HCEC 1CT (cell line): ENCODE results near the gene CNTN4.
"Not testable (repeated sequence)": the region's sequence is repeated elsewhere in the genome, so short reads cannot be mapped to it uniquely, and the experiment has no call there.

Source experiments
- DNase-seq: peaks from one replicate; pipeline ENCODE4 v3.0.0-alpha.2; 2017

Gene CNTN4

DNA sequence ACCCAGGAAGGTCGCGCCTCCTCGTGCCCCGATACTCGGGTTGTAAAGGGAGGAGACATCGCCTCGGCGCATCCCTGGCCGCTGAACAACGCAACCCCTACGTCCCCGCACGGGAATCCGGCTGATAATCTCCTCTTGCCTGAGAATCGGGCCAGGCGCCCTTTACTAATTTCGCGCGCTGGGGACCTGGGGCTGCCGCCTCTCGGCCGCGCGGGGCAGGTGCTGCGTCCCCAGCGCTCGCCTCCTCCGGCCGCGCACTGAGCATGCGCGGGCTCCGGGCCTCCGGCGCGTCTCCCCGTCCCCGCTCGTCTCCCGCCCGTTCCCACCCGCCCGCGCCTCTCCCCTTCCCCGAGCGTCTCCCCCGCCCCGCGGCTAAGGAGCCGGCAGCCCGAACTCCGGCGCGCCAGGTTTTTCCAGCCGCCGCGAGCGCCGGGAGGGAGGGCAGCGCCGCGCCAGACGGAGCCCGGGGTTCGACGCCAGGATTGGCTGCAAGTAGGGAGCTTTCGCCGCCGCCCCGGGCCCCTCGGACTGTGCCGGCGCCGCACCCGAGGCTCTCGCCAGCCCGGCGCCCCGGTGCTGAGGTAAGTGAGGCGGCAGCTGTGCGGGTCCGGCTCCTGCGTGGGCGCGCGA is at the start of gene CNTN4:
CNTN4 (plus strand) TSS at position 469 of the 630 bp plus-strand sequence.
- DNase-seq, result no peak

- DNase-seq, result no peak
These were observed 37.3 kb upstream of the CNTN4 start for GRCh38 chr3:2061360-2061759.

DNA sequence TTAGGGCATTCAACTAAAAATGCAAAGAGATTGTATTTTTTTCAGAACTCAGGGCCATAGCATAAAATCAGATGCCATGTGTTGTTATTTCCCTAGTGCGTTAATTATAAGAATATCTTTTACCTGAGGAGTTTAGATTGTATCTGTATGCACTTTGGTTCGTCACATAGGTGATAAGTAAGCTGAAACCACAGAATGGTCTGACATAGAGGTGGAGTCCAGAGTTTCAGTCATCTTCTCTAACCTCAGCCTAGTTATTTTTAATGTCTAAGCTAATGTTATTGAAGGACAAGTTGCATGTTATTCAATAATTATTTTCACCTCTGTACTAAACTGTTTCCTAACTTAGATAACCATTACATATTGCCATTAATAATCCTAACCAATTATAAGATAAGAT is 27.1 kb upstream of the CNTN4 start:
- no peak for DNase-seq

- DNase-seq, result no peak
These were observed 19.8 kb upstream of the CNTN4 start for GRCh38 chr3:2078821-2079220.

- no peak for DNase-seq
These were observed 15.7 kb upstream of the CNTN4 start for GRCh38 chr3:2082871-2083480.

GRCh38 chr3:2083558-2083957 is 15.1 kb upstream of the CNTN4 start:
- DNase-seq, result not testable (repeated sequence)

DNA sequence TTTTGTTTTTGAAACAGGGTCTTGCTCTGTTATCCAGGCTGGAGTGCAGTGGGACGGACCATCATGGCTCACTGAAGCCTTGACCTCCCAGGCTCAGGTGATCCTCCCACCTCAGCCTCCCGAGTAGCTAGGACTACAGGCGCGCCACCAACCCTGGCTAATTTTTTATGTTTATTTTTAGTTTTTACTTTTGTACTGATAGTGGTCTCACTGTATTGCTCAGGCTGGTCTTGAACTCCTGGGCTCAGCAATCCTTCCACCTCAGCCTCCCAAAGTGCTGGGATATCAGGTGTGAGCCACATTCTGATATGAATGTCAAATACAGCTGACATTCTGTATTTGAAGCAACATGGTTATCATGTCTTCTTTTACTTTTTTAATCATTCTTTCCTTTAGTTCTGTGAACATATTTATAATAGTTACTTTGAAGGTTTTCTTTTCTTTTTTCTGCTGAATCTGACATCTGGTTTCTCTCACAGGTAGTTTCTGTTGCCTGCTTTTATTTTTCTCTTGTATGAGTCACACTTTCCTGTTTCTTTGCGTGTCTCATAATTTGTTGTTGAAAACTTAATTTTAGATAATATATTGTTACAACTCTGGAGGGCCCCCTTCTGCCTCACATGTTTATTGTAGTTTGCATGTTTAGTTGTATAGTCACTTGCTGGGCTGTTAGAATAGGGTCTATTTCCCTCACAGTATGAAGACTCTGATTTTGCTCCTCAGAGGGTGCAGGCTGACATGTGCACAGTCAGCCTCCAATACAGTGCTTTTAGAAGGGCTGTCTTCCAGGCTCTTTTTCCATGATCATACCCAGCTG is 8.4 kb upstream of the CNTN4 start:
- DNase-seq, result no peak

DNA sequence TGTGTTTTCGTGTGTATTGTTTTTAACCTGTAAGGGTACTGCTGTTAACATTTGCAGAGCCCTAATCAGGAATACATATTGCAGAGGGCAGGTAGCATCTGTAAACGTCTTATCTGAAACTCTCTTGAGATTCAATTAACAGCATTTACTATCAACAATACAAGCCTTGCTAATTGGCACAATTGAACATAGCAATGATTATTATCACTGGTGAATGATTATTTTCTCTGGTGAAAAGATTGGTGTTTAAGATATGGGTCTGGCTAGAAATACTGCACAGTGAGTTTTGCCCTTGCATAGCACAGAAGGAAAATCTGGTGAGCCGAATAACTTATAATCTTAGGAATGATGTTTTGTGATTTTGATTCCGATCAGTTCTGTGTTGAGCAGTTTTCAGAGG is 5.9 kb upstream of the CNTN4 start:
- DNase-seq, result no peak

DNA sequence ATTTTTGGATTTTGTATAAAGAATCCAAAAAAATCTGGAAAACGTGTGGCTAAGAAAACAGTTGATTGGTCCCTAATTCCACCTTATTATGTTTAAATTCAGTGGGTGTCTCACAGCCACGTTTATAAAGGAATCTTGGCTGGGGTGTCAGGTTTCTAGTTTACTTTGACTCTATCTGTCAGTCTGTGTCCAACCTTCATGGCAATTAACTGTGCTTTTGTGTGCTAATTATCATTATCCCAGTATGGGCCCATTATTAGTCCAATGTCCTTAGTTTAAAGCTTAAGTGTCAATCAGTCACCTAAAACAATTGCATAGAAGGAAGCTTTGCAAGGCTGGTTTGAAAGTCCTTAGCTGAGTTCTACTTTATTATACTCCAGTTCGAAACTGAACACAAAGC is 3.7 kb upstream of the CNTN4 start:
- DNase-seq, result no peak

- no peak for DNase-seq
These were observed 2.5 kb upstream of the CNTN4 start for GRCh38 chr3:2096216-2096615.

DNA sequence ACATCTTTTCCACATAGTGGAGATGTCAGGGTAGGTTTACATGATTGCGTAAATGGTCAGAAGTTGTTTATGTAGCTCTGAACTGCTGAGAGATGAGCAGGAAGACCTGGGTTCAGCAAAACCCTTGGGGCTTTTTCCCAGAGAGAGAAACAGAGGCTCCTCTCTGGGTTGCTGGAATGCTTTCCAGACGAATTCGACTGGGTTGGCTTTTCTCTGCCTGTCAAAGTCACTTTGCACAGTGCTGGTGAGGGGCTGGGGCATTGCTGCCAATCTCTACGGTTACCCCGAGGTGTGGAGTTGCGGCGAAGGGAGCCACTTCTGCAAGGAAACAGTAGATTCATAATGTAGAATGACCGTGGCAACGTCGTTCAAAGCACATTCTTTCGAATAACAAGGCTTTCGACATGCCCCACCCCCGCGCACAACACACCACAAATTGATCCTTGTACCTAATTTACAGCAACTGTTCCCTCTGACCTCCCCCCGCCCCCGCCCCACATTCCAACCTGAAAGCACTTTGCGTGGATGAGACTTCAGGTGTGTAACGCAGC is 950 bp upstream of the CNTN4 start:
- DNase-seq, result no peak

DNA sequence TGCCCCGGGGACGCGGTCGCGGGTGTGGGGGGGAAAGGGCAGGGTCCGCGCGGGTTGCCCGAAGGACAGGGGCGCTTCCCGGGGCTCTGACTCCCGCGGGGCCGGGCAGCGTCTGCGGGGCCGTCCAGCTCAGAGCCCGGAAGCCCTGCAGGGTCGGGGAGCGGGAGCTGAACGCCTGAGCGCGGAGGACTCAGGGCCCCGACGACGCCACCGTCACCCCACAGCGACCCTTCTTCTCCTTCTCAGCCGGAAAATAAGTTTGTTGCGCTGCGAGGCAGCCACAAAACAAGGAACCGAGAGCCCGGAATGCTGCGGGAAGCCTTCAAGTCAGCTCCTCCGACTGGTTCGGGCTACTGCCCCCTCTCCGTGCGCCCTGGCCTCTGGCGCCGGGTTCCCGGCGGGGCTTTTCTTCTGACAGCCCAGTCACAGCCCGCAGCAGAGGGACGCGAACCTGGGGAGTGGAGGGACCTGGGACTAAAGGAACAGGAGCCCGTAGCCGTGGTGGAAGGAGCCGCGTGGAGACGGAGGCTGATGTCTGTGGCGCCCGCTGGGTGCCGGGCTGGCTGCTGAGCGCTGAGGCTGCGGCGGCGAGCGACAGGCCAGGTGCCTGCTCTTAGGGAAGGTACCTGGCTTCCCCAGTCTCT is 484 bp downstream of the CNTN4 start:
- DNase-seq, result no peak

- DNase-seq, result no peak
These were observed 1.1 kb downstream of the CNTN4 start for GRCh38 chr3:2099779-2100191.

DNA sequence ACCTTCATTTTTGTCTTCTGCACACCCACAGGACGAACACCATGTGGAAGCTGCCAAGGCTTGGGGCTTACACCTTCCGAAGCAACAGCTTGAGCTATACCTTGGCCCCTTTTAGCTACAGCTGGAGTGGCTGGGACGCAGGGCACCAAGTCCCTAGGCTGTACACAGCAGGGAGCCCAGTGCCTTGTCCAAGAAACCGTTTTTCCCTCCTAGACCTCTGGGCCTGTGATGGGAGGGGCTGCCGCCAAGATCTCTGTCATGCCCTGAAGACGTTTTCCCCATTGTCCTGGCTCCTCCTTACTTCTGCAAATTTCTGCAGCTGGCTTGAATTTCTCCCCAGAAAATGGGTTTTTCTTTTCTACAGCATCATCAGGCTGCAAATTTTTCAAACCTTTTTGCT is 7.8 kb downstream of the CNTN4 start:
- no peak for DNase-seq

DNA sequence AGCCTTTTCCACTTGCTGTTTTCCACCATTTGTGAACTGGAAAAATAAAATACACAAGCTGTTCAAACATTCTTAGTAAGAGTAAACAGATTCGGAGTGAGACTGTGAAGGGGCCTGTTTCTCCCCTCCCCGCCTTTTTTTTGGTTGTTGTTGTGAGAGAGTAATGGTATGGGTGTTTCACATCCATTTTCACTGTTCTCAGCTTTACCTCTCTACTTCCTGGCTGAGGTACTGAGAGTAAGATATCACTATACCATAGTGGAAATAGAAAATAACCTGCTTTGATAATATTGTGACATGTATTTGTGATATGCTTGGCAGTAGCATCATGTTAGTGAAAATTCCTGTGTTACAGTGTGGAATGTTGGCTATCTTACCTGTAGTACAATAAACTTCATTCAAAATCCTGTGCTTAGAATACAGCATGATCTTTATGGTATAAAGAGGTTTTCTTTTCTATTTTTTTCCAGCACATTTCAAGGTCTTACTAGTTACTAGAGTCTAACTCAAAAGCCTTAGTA is 12.0 kb downstream of the CNTN4 start:
- DNase-seq, result no peak

DNA sequence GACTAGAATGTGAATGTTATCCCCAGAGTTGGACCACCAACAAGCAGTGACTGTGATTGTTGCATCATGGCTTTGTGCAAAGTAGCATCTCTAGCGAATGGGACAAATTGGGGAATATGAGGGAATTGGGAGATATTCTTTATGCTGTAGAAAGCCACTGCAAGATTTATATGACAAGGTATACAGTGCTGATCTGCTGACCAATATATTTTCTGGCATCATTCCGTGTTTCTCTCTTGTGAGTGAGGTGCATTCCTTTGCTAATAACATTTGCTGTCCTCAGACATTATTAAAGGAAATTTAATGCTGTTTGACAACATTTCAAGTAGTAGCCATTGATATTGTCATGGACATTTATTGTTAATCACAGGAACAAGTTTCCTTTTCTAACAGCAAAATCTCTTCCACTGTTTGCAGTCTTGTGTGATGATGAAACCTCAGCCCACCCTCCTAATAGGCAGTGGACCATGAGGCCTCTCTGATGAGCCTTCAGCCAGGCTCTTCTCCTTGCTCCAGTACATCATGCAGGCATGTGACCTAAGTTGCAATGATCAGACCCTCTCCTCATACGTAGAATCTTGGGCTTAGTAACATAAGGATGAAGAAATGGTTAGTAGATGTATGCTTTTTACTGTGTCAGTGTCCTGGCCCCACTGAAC is 16.1 kb downstream of the CNTN4 start:
- DNase-seq, result no peak

- no peak for DNase-seq
These were observed 32.1 kb downstream of the CNTN4 start for GRCh38 chr3:2130726-2131125.

DNA sequence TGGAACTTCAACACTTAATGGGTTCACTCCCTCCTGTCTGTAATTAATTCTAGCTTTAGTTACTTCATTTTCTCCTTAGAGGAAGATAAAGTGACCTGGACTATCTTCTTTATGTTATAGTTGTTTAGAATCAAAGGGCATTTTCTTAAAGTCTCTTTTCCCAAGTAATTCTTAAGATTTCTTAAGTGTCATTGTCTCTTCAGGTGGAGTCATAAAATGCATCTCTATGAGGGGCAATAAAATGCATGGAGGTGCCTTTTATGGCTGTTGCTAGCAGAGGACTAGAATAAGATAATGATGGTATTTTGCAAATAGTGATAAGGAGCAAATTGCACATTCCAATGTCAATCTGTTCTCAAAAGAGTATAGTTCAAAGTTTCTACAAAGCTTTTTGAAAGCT is 34.5 kb downstream of the CNTN4 start:
- DNase-seq, result no peak

- DNase-seq, result no peak
These were observed 39.0 kb downstream of the CNTN4 start for GRCh38 chr3:2137651-2138050.

- no peak for DNase-seq
These were observed 42.8 kb downstream of the CNTN4 start for GRCh38 chr3:2141482-2141881.

DNA sequence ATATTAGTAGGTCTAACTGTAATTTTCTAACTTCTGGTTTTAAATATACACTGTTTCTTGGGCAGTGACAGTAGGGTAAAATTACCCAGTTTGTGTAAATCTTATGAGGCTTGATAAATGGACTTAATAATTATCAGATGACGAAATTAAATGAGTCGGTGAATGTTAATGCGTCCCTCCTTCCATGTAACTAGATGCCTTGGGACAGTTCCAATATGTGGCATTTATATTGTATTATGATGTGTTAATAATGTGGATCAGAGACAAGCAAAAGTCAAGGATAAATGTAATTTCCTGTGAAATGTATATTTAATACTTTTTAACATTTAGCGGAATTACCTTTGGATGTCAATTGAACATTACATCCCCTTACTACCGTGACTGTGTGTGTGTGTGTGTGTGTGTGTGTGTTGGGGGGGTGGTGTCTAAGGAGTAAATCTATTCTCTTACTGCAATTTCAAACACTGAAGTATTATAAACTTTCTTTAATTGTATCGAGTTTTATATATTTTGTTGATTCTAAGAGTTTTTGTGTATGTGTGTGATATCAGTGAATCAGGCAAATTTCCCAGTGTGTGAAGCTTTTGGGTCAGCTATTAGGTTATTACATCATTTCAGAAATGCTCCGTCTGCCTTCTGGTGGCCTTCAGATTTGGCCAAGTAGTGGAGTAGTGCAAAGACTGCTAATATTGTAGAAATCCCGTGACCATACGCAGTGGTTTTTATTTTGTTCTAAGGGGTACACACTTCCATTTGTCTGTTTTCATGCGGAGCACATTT is 50.1 kb downstream of the CNTN4 start:
- DNase-seq, result no peak

DNA sequence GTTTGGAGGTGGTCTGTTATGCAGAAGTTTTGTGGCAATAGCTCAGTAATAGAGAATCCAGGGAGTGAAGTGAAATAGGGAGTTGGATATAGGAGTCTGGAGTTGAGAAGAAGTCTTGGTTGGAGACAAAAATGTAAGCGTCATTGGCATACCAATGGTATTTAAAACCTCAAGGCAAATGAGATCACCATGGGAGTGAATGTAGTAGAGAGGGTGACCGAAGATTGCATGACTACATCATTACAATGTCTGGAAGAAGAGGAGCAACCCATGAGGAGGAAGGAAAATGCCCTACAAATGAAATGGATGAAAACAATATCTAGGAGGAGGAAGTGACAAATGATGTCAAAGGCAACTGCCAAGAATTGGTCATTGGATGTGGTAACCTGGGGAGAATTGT is 54.4 kb downstream of the CNTN4 start:
- DNase-seq, result no peak
